Measurements from ENCODE around the gene PPP2R1B. TPM values are rescaled to one million over a fixed set of nuclear protein-coding genes. Genes with fewer than 3 reads are reported as not detected.

The PPP2R1B gene
- total and polyA plus RNA-seq, 2 donors (not counting 3 experiments of a cell fraction or from before 2014, with no cell fraction given), result 18.0 to 50.8 TPM

GRCh38 chr11:111736181-111736590, 30.0 kb downstream of the PPP2R1B start:
- intact Hi-C loops (cut with micrococcal nuclease), result no loop called here
- Histone ChIP-seq H3K9me3 (replicated peaks; ENCODE audit: control insufficient read depth, insufficient read depth, low read length) (no peaks in the 10 kb centered on the region), H3K27me3 (ENCODE audit: control insufficient read depth in 2 of 2, insufficient read depth in 2 of 2, low read length in 2 of 2) (no peaks in the 10 kb centered on the region), H3K36me3 (ENCODE audit: control insufficient read depth in 2 of 2, extremely low read depth in 1 of 2, insufficient read depth in 2 of 2, low read length in 2 of 2) (peaks cover 0 to 3% of the 10 kb centered on the region in 2 experiments), H3K4me2 (ENCODE audit: insufficient read depth, low read length) (no peak overlapping the region), H3K27ac (ENCODE audit: insufficient read depth, low read depth, low read length) (peak overlapping the region; percentile 85), H2AFZ (ENCODE audit: low read depth, low read length) (no peak overlapping the region), H3K79me2 (ENCODE audit: control insufficient read depth, insufficient read depth, low read length) (no peaks in the 10 kb centered on the region), H3K4me1 (ENCODE audit: control insufficient read depth, extremely low read depth, insufficient read depth, low read length) (peaks cover 59% of the 10 kb centered on the region), H3K9me1 (replicated peaks; ENCODE audit: control insufficient read depth, extremely low read depth, insufficient read depth, low read length) (no peaks in the 10 kb centered on the region), H3K4me3 (replicated peaks in 1 of 3; ENCODE audit: insufficient read depth in 1 of 3, low read depth in 1 of 3, low read length in 3 of 3) (no peak overlapping the region), H4K20me1 (replicated peaks; ENCODE audit: control insufficient read depth, extremely low read depth, insufficient read depth, low read length) (no peaks in the 10 kb centered on the region), H3K9ac (replicated peaks; ENCODE audit: extremely low read depth, insufficient read depth, low read length) (peak overlapping the region; percentile 72)
- no peak for TF ChIP-seq EZH2 (IDR thresholded peaks at IDR 0.05; ENCODE audit: borderline replicate concordance, low read depth, low read length, severe bottlenecking)
- no peak for TF ChIP-seq POLR2AphosphoS5 (IDR thresholded peaks at IDR 0.05; ENCODE audit: insufficient read depth, low read depth, low read length)
- no peak for TF ChIP-seq MYC (IDR thresholded peaks at IDR 0.05; ENCODE audit: low read depth, low read length)
- no peak for TF ChIP-seq POLR2A (IDR thresholded peaks at IDR 0.05; ENCODE audit: low read depth, low read length)
- TF ChIP-seq MAX (IDR thresholded peaks at IDR 0.05; ENCODE audit: insufficient read depth, insufficient read length), result no peak
- no peak for TF ChIP-seq CTCF (IDR thresholded peaks at IDR 0.05; ENCODE audit: extremely low read depth in 1 of 2, insufficient read depth in 1 of 2, low read depth in 1 of 2, low read length in 2 of 2)
- TF ChIP-seq GATA2 (IDR thresholded peaks at IDR 0.05; ENCODE audit: insufficient read depth, insufficient read length, low read depth, low read length), result no peak
- TF ChIP-seq JUN (IDR thresholded peaks at IDR 0.05; ENCODE audit: borderline replicate concordance, insufficient read depth, insufficient read length, low read depth), result no peak
- no peak for DNase-seq (ENCODE audit: low read depth, low spot score)
- TSS peak; percentile 23 for BruUV-seq (replicated peaks)
- ChIA-PET POLR2A (no interaction called here), CTCF (interaction anchor here (1.5 to 3.2 kb wide), 2 partner anchors 27 to 41 kb away, joined by 3 to 11 read pairs; no protein-coding TSS in a partner anchor)
- dilution Hi-C loops (cut with MboI; ENCODE audit: extremely low pct_ligation_motif_present, low sequenced_read_pairs), result no loop called here
- no peak for FAIRE-seq
